HG03159 (cell line): ENCODE results near the gene SLC49A3.
"Not testable (repeated sequence)": the region's sequence is repeated elsewhere in the genome, so short reads cannot be mapped to it uniquely, and the experiment has no call there.

ENCODE experiments used
- ATAC-seq: cut with Tn5 transposase; IDR thresholded peaks from one replicate; pipeline ENCODE4 v1.9.1; 2021; ENCODE audit warnings: mild to moderate bottlenecking, moderate library complexity; ENCODE audit not compliant: unreplicated experiment

Gene SLC49A3

GRCh38 chr4:722169-722725, 33.3 kb upstream of the SLC49A3 start:
- ATAC-seq: no peak

DNA sequence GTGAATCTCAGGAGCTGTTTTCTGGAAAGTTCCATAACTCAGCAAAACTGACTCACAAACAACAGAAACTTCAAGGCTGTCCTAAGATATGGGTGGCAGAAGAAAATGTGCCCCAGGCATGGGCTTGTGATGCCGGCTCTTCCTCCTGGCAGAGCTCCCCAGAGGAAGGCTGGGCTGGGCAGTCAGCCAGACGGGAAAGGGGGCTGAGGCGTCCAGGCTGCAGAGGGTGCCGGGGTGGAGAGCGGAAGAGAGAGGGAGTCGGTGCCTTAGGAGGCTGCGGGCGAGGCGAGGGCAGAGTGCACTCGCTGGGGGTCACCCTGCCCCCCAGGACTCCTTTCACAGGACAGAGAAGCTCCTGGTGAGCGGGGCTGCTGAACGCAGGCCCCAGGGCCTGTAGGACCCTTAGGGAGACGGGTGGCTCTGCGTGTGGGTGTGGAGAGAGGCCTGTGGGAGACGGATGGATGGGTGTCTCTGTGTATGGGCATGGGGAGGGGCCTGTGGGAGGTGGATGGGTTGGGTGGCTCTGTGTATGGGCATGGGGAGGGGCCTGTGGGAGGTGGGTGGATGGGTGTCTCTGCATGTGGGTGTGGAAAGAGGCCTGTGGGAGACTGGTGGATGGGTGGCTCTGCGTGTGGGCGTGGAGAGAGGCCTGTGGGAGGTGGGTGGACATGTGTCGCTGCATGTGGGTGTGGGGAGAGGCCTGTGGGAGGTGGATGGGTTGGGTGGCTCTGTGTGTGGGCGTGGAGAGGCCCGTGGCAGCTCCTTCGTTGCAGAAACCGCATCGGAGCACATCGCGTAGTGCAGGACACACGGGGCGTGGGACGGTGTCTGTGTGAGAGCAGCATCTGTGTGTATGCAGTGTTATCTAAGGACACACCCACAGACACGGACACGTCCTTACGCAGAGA, 32.6 kb upstream of the SLC49A3 start:
- ATAC-seq: no peak

GRCh38 chr4:720111-720860, 31.3 kb upstream of the SLC49A3 start:
- no peak for ATAC-seq

- no peak for ATAC-seq
Measured at GRCh38 chr4:718460-718859, 29.5 kb upstream of the SLC49A3 start.

DNA sequence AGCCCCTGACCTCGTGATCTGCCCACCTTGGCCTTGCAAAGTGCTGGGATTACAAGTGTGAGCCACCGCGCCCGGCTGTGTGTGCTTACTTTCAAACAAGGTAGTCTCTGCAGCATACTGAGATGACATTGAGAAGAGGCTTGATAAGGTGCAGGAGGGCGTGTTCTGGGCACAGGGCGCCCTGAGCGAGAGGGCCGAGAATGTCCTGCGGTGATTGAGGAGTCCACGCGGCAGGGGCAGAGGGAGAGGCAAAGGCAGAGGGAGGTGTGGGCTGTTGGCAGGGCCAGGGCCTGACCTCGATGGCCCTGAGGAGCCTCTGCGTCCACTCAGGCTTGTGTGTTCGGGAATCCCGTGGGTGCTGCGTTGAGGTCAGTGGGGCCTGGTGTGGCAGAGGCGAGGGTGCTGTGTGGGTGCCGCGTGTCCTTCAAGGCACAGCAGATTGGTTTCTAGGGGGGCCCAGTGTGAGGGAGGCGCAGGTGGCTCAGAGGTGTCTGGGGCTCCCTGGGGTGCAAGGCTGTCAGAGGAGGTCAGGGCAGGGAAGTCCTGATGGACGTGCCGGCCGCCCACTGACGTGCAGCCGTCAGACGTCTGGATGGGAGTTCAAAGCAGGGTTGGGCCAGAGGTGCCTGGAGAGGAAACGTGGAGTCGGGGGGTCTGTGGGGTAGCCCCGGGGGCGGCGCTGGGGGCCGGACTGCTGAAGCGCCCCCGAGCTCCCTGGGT, 28.8 kb upstream of the SLC49A3 start:
- no peak for ATAC-seq

- ATAC-seq: no peak
Measured at GRCh38 chr4:714087-714486, 25.1 kb upstream of the SLC49A3 start.

GRCh38 chr4:712916-713632, 24.1 kb upstream of the SLC49A3 start:
- no peak for ATAC-seq

- no peak for ATAC-seq
Measured at GRCh38 chr4:712093-712492, 23.1 kb upstream of the SLC49A3 start.

DNA sequence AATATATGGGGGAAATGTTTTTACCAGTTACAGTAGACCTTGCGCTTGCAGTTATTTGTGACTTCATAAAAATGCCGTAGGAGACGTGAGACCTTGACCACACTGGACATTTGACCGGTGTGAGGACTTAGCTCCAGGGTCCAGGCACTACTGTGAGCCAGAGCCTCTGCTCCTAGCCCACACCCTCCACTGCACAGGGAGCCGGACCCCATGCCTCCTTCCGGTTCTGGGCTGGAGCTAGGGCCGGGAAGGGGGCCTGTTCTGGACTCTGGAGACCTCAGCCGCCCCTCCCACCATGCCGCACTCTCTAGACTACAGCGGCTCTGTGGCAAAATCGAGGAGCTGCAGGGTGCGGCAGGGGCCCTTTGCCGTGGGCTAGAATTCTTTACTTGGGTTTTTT, 22.0 kb upstream of the SLC49A3 start:
- no peak for ATAC-seq

DNA sequence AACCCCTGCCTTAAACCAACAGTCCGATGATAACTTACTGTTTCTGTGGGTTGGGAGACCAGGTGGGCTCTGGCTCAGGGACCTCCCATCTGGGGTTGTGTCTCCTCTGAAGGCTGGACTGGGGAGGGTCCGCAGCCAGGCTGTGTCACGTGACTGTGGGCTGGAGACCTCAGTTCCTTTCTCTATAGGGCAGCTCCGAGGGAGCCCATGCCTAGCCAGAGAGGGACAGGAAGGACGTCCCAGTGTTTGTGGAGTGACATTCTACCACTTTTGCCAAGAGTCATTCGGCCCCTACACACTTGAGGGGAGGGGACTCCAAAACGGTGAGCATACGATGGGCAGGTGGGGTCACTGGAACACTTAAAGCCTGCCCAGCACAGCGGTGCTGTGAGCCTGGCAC, 21.2 kb upstream of the SLC49A3 start:
- ATAC-seq: no peak

GRCh38 chr4:709348-709747, 20.4 kb upstream of the SLC49A3 start:
- no peak for ATAC-seq

DNA sequence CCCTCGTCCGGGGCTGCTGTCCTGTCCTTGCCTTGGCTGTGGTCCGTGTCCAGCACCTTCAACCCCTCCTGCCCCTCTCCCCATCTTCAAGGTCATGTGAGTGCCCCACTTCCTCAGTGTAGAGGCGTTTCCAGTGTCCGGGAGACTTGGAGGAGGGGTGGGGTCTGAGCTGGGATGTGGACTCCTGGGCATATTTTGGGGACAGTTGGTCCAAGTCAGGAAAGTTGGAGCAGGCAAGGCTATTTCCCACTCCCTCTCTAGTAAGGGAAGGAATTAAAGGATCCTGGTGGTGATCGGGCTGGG, 19.6 kb upstream of the SLC49A3 start:
- no peak for ATAC-seq

GRCh38 chr4:707929-708630, 19.1 kb upstream of the SLC49A3 start:
- no peak for ATAC-seq

GRCh38 chr4:706834-707598, 18.1 kb upstream of the SLC49A3 start:
- no peak for ATAC-seq

- not testable (repeated sequence) for ATAC-seq
Measured at GRCh38 chr4:706083-706633, 17.2 kb upstream of the SLC49A3 start.

DNA sequence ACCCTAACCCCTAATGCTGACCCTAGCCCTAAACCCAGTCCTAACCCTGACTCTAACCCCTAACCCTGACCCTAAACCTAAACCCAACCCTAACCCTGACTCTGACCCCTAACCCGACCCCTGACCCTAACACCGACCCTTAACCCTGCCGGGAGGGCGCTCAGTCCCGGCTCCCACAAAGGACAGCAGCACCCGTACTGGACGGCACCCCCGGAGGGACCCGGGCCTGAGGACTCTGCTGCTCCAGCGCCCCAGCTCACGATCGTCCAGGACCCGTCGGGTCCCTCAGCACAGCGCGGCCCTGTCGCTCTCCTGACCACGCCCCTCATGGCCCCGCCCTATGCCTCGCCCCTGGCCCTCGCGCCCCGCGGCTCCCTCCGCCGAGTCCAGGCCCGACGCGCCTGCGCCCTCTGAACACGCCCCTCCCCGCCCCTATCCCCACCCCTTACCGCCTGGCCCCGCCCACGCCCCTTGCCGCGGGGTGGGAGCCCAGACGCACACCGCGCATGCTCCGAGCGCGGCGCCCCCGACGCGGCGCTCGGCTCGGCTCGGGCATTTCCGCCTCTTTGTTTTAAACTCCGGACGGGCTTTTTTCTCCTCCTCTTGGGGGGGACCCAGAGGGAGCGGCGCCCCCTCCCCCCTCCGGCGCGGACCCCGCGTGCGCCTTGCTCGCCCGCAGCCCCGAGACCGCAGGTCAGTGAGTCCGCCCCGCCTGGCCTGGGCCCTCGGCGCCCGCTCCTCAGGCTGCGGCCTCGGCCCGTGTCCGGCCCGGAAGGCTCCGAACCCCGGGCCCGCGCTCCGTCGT, 16.5 kb upstream of the SLC49A3 start, which contains the start of gene PCGF3:
TSS of gene PCGF3 (plus strand) at position 555 of the 805 bp plus-strand sequence. CDS start 27,849 bp downstream, outside the sequence.
- peak; percentile 94 for ATAC-seq

- ATAC-seq: no peak
Measured at GRCh38 chr4:704971-705277, 16.0 kb upstream of the SLC49A3 start.

DNA sequence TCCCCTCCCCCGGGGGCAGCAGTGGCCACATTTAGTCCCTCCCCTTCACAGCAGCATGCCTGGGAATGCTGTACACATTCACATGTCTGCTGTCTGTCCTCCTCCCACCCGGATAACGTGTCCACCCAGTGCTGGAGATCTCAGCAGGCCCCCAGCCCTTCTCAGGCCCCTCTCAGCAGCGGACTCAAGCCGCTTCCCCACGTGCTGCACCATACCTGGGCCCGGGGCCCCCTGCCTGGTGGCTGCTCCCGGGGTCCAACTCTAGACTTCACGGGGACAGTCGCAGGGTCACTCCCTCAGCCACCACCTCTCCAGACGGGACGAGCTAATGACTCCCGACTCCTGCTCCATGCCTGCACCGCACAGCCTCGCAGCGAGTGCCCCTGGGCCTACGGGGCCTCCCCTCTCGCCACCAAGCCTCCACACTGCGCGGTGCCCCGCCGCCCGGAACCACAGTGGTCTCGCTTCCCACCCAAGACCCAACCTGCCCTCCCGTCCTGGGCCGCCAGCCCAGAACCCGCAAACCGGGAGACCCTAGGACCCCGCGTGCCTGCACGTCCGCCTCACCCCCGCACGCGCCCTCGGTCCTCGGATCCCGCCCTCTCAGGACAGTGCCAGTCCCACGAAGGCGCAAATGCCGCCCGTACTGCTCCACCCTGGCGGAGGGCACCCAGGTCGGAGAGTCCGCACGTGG, 15.4 kb upstream of the SLC49A3 start:
- no peak for ATAC-seq
